Activated T-cell treated with anti-CD3 and anti-CD28 coated beads for 1 hour (primary cell): ENCODE results near the gene PDE4D.

Source experiments
- DNase-seq: peaks from one replicate; pipeline ENCODE4 v3.0.0-alpha.2; 2020; ENCODE audit warnings: low read depth

Gene PDE4D

GRCh38 chr5:59209758-59210359 lies 683.7 kb downstream of the PDE4D start:
- no peak for DNase-seq

GRCh38 chr5:59208474-59208873 lies 685.1 kb downstream of the PDE4D start:
- no peak for DNase-seq

GRCh38 chr5:59207401-59207800 lies 686.1 kb downstream of the PDE4D start:
- DNase-seq = no peak

- no peak for DNase-seq
These were observed 687.4 kb downstream of the PDE4D start for GRCh38 chr5:59206132-59206581.

GRCh38 chr5:59204114-59204897 lies 689.2 kb downstream of the PDE4D start:
- no peak for DNase-seq

GRCh38 chr5:59199868-59200267 lies 693.7 kb downstream of the PDE4D start:
- no peak for DNase-seq

- DNase-seq = no peak
These were observed 694.7 kb downstream of the PDE4D start for GRCh38 chr5:59198832-59199231.

GRCh38 chr5:59198365-59198764 lies 695.2 kb downstream of the PDE4D start:
- no peak for DNase-seq

GRCh38 chr5:59197911-59198310 lies 695.6 kb downstream of the PDE4D start:
- DNase-seq = no peak

GRCh38 chr5:59193616-59194319 lies 699.8 kb downstream of the PDE4D start:
- DNase-seq = no peak

- no peak for DNase-seq
These were observed 702.8 kb downstream of the PDE4D start for GRCh38 chr5:59190746-59191145.

- DNase-seq = no peak
These were observed 703.9 kb downstream of the PDE4D start for GRCh38 chr5:59189472-59190244.

- DNase-seq = peak; percentile 41
These were observed 704.9 kb downstream of the PDE4D start for GRCh38 chr5:59188419-59189225.

GRCh38 chr5:59187857-59188256 lies 705.7 kb downstream of the PDE4D start:
- DNase-seq = no peak

- DNase-seq = no peak
These were observed 706.9 kb downstream of the PDE4D start for GRCh38 chr5:59186623-59187022.

GRCh38 chr5:59185757-59186385 lies 707.7 kb downstream of the PDE4D start:
- no peak for DNase-seq

GRCh38 chr5:59184769-59185168 lies 708.8 kb downstream of the PDE4D start:
- no peak for DNase-seq

GRCh38 chr5:59182760-59183159 lies 710.8 kb downstream of the PDE4D start:
- no peak for DNase-seq

GRCh38 chr5:59180515-59180914 lies 713.0 kb downstream of the PDE4D start:
- no peak for DNase-seq

GRCh38 chr5:59179704-59180103 lies 713.8 kb downstream of the PDE4D start:
- no peak for DNase-seq

GRCh38 chr5:59178482-59178881 lies 715.0 kb downstream of the PDE4D start:
- DNase-seq = no peak
